Hepatocyte (in vitro differentiated cells): ENCODE data around the gene SERPING1. TPM values are rescaled to one million over a fixed set of nuclear protein-coding genes. Genes with fewer than 3 reads are reported as not detected.
"Not testable (repeated sequence)": the region's sequence is repeated elsewhere in the genome, so short reads cannot be mapped to it uniquely, and the experiment has no call there.

ENCODE experiments used
- DNase-seq: peaks from one replicate; pipeline ENCODE4 v3.0.0-alpha.2; 2016; ENCODE audit warnings: low spot score
- H2AFZ ChIP-seq: fragments of 200-600 bp; sonication (generic); 2 replicates; pipeline ENCODE4 v1.6.0; 2016; ENCODE audit warnings: antibody characterized with exemption, mild to moderate bottlenecking
- H3K27ac ChIP-seq: fragments of 200-600 bp; sonication (generic); 2 replicates; pipeline ENCODE4 v1.5.1; 2016; ENCODE audit warnings: mild to moderate bottlenecking
- H3K27me3 ChIP-seq: fragments of 200-600 bp; sonication (generic); 2 replicates; pipeline ENCODE4 v1.6.1; 2016
- H3K36me3 ChIP-seq: fragments of 200-600 bp; sonication (generic); replicated peaks from 2 replicates; pipeline ENCODE4 v1.5.1; 2016; ENCODE audit warnings: low read depth; ENCODE audit not compliant: insufficient read depth
- H3K4me1 ChIP-seq: fragments of 200-600 bp; sonication (generic); 2 replicates; pipeline ENCODE4 v1.5.1; 2016; ENCODE audit warnings: mild to moderate bottlenecking, moderate library complexity; ENCODE audit not compliant: insufficient read depth
- H3K4me2 ChIP-seq: fragments of 200-600 bp; sonication (generic); 2 replicates; pipeline ENCODE4 v1.6.0; 2016
- H3K4me3 ChIP-seq: fragments of 200-600 bp; sonication (generic); 2 replicates; pipeline ENCODE4 v1.5.1; 2016; ENCODE audit warnings: mild to moderate bottlenecking
- H3K79me2 ChIP-seq: fragments of 200-600 bp; sonication (generic); 2 replicates; pipeline ENCODE4 v1.6.0; 2017; ENCODE audit warnings: mild to moderate bottlenecking
- H3K9me2 ChIP-seq: fragments of 200-600 bp; sonication (generic); replicated peaks from 2 replicates; pipeline ENCODE4 v1.6.0; 2017; ENCODE audit warnings: mild to moderate bottlenecking; ENCODE audit not compliant: insufficient read depth
- H3K9me3 ChIP-seq: fragments of 200-600 bp; sonication (generic); 2 replicates; pipeline ENCODE4 v1.5.1; 2016; ENCODE audit warnings: low read depth, mild to moderate bottlenecking
- H4K20me1 ChIP-seq: fragments of 200-600 bp; sonication (generic); 2 replicates; pipeline ENCODE4 v1.6.0; 2016; ENCODE audit warnings: mild to moderate bottlenecking; ENCODE audit not compliant: insufficient read depth, poor library complexity, severe bottlenecking
- EZH2 ChIP-seq: fragments of 200-600 bp; sonication (generic); IDR thresholded peaks from 2 replicates; pipeline ENCODE4 v1.6.1; 2016; ENCODE audit warnings: antibody characterized with exemption, mild to moderate bottlenecking, borderline replicate concordance
- EZH2phosphoT487 ChIP-seq: fragments of 200-600 bp; sonication (generic); IDR thresholded peaks from one replicate; pipeline ENCODE4 v1.6.1; 2018; ENCODE audit warnings: antibody characterized with exemption, mild to moderate bottlenecking, low read depth, moderate library complexity; ENCODE audit not compliant: unreplicated experiment, severe bottlenecking
- whole genome bisulfite sequencing: methylation state at CpG from one replicate; pipeline ENCODE4 v1.1.6; 2016; ENCODE audit warnings: low lambda C conversion rate; ENCODE audit errors: missing lambda C conversion rate; 5-methylcytosine and 5-hydroxymethylcytosine counted together
- polyA plus RNA-seq: library from polyadenylated mRNA; unstranded; fragments of >200 nt; fragmentation: Nextera tagmentation; extraction: Ambion mirVana; gene quantifications from 2 replicates; pipeline ENCODE4 v1.2.1, GENCODE V29; 2016
- total RNA-seq: library from RNA; depleted of rRNA; stranded (reverse); fragments of >200 nt; gene quantifications from 2 replicates; pipeline ENCODE4 v1.2.3, GENCODE V29; 2014
- TF ChIP-seq, protein P1 (sequence below): fragments of 200-600 bp; sonication (generic); IDR thresholded peaks from 2 replicates; pipeline ENCODE4 v1.5.1; 2016; ENCODE audit warnings: antibody characterized with exemption, mild to moderate bottlenecking; ENCODE audit not compliant: poor library complexity

Gene SERPING1
- total and polyA plus RNA-seq, 2 experiments from 2014 or later, result 129 to 445 TPM

DNA sequence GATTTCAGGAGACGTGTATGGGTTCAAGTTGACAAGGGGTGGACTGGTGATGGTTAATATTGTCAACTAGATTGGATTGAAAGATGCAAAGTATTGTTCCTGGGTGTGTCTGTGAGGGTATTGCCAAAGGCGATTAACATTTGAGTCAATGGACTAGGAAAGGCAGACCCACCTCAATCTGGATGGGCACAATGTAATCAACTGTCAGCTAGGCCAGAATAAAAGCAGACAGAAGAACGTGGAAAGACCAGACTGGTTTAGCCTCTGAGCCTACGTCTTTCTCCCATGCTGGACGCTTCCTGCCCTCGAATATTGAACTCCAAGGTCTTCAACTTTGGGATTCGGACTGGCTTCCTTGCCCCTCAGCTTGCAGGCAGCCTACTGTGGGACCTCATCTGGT lies 53.9 kb downstream of the SERPING1 start:
- no peaks in the 10 kb centered on the region for H3K79me2 ChIP-seq
- H3K27me3 ChIP-seq, result peaks cover 15% of the 10 kb centered on the region
- no peaks in the 10 kb centered on the region for H3K9me2 ChIP-seq
- H3K9me3 ChIP-seq, result no peaks in the 10 kb centered on the region
- H3K4me3 ChIP-seq, result no peak overlapping the region
- DNase-seq, result no peak
- H3K27ac ChIP-seq, result no peak overlapping the region
- TF ChIP-seq, protein P1, sequence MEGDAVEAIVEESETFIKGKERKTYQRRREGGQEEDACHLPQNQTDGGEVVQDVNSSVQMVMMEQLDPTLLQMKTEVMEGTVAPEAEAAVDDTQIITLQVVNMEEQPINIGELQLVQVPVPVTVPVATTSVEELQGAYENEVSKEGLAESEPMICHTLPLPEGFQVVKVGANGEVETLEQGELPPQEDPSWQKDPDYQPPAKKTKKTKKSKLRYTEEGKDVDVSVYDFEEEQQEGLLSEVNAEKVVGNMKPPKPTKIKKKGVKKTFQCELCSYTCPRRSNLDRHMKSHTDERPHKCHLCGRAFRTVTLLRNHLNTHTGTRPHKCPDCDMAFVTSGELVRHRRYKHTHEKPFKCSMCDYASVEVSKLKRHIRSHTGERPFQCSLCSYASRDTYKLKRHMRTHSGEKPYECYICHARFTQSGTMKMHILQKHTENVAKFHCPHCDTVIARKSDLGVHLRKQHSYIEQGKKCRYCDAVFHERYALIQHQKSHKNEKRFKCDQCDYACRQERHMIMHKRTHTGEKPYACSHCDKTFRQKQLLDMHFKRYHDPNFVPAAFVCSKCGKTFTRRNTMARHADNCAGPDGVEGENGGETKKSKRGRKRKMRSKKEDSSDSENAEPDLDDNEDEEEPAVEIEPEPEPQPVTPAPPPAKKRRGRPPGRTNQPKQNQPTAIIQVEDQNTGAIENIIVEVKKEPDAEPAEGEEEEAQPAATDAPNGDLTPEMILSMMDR, result no peak
- TF ChIP-seq EZH2phosphoT487, result no peak
- TF ChIP-seq EZH2, result no peak
- H3K4me1 ChIP-seq, result peaks cover 38% of the 10 kb centered on the region
- WGBS, result 85% methylated on average over 7 of the region's 7 CpGs
- no peak overlapping the region for H3K4me2 ChIP-seq
- no peaks in the 10 kb centered on the region for H3K36me3 ChIP-seq
- H4K20me1 ChIP-seq, result no peaks in the 10 kb centered on the region
- H2AFZ ChIP-seq, result no peak overlapping the region

- H3K4me2 ChIP-seq, H3K27ac ChIP-seq, H3K79me2 ChIP-seq, H2AFZ ChIP-seq, H3K9me3 ChIP-seq, H3K9me2 ChIP-seq, H3K36me3 ChIP-seq, DNase-seq, H3K4me3 ChIP-seq, H4K20me1 ChIP-seq: not testable (repeated sequence)
- peaks cover 11% of the 10 kb centered on the region for H3K27me3 ChIP-seq
- 84% methylated on average over 14 of the region's 14 CpGs for WGBS
- peaks cover 36% of the 10 kb centered on the region for H3K4me1 ChIP-seq
Measured at GRCh38 chr11:57652230-57652629, 54.7 kb downstream of the SERPING1 start.

GRCh38 chr11:57652662-57653061 lies 55.2 kb downstream of the SERPING1 start:
- Histone ChIP-seq H3K9me2 (no peaks in the 10 kb centered on the region), H3K9me3 (no peaks in the 10 kb centered on the region), H2AFZ (no peak overlapping the region), H3K27me3 (peaks cover 7% of the 10 kb centered on the region), H4K20me1 (no peaks in the 10 kb centered on the region), H3K36me3 (no peaks in the 10 kb centered on the region), H3K4me1 (peaks cover 32% of the 10 kb centered on the region), H3K27ac (no peak overlapping the region), H3K4me2 (peak overlapping the region; percentile 14), H3K4me3 (no peak overlapping the region), H3K79me2 (no peaks in the 10 kb centered on the region)
- no peak for DNase-seq
- no peak for TF ChIP-seq EZH2phosphoT487
- no peak for TF ChIP-seq EZH2
- TF ChIP-seq, protein P1, result no peak
- WGBS, result 100% methylated on average over 1 of the region's 3 CpGs

GRCh38 chr11:57653163-57653562 lies 55.7 kb downstream of the SERPING1 start:
- H3K9me3 ChIP-seq, result no peaks in the 10 kb centered on the region
- H3K9me2 ChIP-seq, result no peaks in the 10 kb centered on the region
- H3K36me3 ChIP-seq, result no peaks in the 10 kb centered on the region
- TF ChIP-seq, protein P1, result no peak
- TF ChIP-seq EZH2 (no peak), EZH2phosphoT487 (no peak)
- H3K4me1 ChIP-seq, result peaks cover 27% of the 10 kb centered on the region
- H3K4me3 ChIP-seq, result no peak overlapping the region
- no peak for DNase-seq
- 17% methylated on average over 3 of the region's 3 CpGs for WGBS
- H3K27me3 ChIP-seq, result peaks cover 4% of the 10 kb centered on the region
- peak overlapping the region; percentile 14 for H3K4me2 ChIP-seq
- no peak overlapping the region for H3K27ac ChIP-seq
- no peaks in the 10 kb centered on the region for H4K20me1 ChIP-seq
- H2AFZ ChIP-seq, result no peak overlapping the region
- H3K79me2 ChIP-seq, result peaks cover 3% of the 10 kb centered on the region
